ENCODE data around the gene PPP2R5B.

Gene PPP2R5B

DNA sequence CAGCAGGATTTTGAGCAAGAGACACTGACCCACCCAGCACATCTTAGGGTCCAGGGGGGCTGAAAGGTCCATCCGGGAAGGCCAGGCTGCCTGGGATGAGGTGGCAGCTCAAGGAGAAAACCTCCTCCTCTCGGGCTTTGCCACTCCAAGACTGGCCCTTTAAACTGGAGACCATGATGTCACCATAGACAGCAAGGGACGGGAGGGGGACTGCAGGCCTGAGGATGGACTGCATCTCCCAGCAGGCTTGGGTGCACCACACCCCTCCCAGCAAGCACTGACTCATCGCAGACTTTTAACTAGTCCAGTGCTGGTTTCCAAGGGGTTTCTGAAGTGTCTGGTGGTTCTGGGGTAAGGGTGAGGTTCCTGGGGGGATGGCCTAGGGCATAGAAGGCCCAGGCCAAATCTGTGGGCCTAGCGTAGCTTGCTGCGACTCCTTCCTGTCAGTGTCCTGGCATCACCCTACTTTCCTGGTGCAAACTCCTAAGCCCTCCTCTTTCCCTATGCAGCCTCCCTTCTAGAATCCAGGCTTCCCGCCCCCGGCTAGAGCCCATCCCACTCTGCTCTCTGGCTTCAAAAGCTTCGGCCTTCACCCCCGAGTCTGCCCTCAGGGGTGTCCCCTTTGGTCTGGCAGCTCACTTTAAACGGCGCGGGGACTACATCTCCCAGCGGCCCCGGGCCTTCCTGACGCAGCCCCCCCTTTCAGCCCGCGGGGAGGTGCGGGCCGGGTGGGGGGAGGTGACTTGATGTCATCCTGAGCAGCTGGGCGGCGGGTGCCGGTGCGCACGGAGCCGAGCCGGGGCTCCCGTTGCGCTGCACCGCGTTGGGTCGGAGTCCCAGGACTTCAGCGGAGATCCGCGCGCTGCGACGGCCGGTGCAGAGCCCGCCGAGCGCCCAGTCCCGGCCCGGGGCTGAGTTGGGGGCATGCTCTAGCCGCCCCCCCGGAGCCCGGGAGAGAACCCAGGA is at the start of gene PPP2R5B:
Gene PPP2R5B (plus strand): TSS at position 746 of the 966 bp plus-strand sequence. CDS start 1,046 bp downstream, outside the sequence.
- peak; percentile 92 for DNase-seq (ENCODE audit: low spot score)

DNA sequence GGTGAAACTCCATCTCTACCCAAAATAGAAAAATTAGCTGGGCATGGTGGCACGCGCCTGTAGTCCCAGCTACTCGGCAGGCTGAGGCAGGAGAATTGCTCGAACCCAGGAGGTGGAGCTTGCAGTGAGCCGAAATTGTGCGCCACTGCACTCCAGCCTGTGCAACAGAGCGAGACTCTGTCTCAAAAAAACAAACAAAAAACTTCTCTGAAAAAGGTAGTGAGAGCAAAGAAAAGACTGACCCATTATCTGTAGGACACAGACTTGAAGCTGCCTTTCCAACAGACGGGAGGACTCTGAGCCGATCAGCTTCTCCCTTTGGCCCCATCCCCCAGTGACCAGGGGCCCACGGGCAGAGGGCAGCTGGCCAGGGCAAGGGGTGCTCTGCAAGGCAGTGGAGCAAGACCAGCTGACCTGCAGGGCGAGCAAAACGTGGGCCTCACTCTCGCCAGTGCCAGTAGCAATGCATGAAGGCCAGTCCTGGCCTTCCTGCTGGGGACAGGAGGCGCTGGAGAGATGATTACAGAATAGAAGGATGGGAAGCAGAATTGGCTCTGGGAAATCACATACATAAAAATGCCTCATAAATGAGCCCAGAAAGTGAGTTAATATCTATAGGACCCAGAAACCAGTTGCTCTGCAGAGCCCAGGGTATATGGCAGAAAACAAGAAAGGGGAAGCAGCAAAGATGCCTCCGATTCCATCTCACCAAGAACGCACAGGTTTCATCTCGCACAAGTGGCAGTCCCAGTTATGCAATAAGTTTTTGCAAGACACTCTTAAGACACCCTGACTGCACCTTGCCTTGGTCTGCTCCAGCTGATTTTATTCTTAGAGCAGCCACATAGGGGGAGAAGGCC is 48.9 kb upstream of the PPP2R5B start:
- no peak for DNase-seq (ENCODE audit: low spot score)

DNA sequence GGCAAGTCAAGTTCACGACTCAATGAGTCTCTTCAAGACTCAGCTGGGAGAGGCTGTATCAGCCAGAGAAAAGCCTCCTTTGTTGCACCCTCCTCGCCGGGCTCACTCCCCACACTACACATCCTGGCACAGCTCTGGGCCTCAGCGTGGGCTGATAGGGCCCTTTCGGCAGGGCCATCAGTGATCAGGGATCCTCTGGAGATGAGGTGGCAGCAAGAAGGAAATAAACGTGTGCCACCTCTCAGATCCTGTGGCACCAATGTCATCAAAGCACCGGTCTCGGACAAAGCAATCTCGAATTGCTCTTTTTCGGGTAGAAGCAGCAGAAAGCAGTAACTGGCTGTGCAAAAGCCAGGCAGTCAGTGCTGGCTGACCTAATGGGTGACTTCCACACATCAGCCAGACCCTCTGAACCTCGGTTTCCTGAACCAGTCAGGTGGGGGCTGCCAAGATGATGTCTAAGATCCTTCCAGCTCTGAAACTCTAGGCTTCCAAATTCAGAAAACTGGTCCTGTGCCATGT is 48.2 kb upstream of the PPP2R5B start:
- DNase-seq (ENCODE audit: low spot score), result no peak

DNA sequence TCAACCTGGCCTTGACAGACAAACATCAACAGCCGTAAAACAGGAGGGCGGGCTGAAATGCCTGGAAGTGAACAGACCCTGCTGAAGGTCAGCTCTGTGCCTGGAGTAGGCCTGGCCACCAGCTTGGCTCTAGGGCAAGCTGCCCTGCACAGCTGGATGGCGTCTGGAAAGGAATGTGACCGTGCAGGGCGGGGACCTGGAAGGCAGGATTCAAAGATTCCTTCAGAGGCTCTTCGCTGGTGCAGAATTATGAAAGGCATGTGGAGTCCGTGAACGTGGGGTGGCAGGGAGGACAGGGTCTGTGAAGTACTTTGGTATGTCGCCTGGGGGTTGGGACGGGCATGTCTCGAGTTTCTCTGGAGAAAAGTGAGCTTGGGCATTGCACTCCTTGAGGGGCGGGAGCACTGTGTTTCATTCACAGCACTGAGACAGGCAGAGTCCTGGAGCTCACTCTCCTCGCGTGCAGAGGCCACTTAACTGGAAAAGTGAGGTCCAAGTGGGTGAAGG is 47.6 kb upstream of the PPP2R5B start:
- DNase-seq (ENCODE audit: low spot score), result no peak

DNA sequence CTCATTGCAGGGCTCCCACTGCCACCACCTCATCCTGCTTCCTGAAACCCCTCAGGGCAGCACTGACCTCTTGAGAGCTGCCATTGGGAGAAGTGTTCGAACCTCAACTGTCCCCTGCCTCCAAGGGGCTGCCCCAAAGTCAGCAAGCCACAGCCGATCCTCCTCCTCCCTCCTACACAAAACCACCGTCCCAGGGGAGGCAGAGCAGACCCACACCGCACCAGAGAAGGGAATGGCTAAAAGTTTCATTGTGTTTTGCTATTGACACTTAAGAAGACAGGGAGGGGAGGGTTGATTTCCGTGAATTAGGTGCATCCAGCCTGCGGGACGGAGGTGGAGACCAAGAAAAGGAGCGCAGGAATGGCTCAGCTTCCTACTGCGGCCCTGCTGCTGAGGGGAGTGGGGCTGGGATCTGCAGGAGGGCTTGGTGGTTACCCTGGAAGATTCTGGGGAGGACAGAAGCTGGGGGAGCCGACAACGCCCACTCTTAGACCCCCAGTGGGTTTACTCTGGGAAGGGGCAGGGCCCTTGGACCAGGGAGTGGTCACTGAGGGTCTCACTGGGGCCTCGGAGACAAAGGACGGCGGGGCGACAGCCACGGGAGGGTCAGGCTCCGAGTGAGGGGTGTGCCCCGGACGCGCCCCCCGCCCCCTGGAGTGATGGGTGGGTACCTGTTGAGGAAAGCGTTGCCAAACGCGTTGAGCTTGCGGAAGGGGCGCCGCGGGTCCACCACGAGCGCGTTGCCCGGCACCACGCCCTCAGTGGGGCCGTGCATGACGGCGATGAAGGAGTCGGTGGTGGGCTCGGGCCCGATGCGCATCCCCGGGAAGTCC is 46.9 kb upstream of the PPP2R5B start:
- no peak for DNase-seq (ENCODE audit: low spot score)

DNA sequence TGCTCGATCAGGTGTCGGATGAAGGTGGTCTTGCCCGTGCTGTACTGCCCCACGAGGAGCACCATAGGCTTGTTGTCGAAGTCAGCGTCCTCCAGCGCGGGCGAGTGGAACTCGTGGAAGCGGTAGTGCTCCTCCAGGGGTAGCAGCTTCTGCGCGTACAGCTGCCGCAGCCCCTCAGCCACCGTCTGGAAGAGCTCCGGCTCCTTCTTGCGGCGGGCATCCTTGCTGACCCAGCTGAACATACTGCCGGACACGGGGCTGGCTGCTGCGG is 46.3 kb upstream of the PPP2R5B start:
- no peak for DNase-seq (ENCODE audit: low spot score)

DNA sequence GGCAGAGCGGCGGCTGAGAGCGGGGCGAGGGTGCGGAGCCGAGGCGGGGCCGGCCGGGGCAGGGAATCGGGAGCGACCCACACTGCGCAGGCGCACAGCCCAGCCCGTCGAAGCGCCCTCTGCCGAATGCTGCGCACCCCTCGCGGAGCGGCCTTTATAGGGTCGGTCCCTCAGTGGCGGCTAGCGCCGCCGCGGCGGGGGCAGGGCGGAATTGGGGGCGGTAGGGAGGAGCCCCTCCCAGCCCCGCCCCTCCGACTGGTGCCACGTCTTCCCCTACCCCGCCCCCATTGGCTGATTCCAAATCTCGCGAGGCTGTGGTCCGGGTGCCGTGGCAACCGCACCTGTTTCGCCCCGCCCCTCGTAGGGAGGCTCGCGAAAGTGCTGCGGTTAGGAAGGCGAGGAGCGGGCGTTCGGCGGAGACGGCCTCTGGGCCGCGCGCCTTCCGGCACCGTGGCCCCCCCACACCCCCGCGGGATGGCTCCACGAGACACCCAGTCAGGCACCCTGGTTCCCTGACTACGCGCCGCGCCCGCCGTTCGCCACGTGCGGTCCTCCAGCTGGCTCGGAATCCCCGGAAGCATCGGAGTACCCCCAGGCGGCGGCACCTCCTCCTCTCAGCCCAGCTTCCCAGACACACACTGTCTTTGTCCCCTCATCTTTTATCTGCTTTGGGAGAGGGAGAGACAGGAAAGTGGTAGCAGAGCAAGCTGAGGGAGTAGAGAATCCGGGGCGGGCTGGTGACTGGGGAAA is 45.8 kb upstream of the PPP2R5B start, which contains the start of gene EHD1:
Gene EHD1 (minus strand): TSS at position 128 of the 750 bp plus-strand sequence. CDS start 157 bp downstream, outside the sequence.
- peak; percentile 100 for DNase-seq (ENCODE audit: low spot score)

DNA sequence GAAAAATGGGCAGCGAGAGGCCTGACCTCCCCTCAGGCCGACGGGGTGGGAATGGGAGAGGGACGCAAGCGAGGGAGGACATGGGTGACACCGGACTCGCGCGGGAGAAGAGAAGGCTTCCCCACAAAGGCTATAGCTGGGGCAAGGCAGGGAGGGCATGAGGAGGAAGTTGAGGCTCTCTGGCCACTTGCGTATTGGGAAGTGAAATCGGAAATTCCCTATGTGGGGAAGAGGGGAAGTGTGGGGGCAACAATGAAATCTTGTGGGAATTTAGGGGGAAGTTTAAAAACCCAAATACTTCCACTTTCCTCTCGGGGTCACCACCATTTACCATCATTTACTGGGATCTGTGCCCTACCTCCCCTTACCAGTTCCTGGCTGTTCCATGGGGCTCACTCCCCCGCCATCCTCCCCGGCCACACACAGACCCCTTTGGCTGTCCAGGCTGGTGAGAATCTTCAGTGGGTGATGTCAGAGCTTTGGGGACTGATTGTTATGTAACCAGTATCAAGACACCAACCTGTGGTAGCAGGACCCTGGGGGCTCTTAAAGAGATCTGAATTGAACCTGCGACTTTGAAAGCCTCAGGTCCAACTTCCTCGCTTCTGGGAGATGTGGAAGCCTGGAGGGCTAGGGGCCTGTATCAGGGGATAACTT is 45.1 kb upstream of the PPP2R5B start:
- peak; percentile 32 for DNase-seq (ENCODE audit: low spot score)

DNA sequence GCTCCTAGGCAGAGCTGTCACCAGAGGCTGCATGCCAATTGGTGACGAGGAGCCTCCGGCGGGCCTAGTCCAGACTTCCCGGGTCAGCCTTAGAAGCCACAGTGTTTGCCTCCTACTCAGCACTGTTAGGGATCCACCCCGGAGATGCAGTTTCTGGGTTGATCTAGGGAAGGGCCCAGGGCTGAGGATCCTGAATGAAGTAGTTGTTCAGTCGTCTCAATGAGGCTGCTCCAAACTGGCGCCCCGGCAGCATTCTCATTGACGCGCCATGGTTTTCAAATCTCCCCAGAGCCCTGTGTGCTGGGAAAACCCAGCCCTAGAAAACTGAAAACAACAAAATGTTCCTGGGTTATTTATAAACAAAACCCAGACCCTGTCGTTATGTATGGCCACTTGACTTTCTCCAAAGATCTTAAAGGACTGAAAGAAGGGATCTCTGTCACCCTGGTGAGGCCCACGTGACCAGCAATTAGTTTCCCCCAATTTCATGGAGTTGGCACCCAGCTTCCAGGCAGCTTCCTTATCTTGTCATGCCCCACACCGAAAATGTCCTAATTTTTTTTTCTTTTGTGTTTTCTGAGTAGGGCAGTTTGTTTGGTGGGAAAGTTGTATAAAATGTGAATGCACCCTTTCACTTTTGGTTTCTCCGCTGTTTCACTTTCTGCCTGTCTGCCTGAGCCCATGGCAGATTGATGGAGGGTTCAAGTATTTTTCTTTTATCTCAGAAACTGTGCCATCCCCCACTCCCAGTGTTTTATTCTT is 44.1 kb upstream of the PPP2R5B start:
- DNase-seq (ENCODE audit: low spot score), result no peak

DNA sequence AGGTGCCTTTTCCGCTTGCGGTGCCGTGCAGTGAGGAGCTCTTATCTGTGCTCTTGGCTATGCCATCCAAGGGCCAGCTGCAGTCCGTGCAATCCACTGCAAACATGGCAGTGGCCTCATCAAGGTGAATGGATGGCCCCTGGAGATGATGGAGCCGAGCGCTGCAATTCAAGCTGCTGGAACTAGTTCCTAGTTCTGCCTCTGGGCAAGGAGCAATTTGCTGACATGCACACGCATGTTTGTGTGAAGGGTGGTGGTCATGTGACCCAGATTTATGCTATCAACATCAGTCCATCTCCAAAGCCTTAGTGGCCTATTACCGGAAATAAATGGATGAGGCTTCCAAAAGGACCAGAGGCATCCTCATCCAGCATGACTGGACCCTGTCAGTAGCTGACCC is 43.0 kb upstream of the PPP2R5B start:
- no peak for DNase-seq (ENCODE audit: low spot score)

DNA sequence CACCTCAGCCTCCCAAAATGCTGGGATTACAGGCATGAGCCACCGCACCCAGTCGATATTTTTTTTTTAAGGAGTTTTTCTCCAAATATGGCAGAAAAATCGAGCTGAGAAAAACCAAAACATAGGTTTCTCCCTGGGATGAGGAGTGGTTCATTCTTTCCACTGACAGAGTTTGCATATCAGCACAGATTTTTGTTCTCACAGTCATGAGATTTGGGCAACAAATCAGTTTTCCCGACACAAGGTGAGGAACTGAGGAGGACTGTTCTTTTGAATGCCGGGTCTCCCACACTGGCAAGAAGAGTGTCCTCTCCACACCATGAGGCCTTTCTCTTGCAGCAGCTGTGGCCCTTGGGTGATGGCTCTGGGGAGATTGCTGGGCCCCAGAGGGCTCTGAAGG is 42.2 kb upstream of the PPP2R5B start:
- DNase-seq (ENCODE audit: low spot score), result no peak

DNA sequence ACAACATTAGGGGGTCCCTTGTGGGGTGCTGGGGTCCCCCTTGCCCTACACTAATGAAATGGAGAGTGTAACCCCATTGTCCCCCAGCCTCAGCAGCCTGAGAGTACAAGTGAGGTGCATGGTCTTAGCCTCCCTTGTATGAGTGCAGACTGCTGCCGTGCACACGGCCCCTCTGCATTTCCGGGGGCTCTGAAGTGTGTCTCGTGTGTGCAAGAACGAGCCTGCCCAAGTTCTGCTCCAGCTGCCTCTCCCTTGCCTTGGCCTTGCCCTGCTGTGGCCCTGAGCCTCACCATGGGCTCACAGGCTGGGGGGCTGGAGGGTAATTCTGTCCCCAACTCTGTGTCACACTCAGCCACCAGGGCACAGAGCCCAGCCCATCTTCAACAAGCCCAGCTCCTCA is 40.9 kb upstream of the PPP2R5B start:
- DNase-seq (ENCODE audit: low spot score), result no peak

DNA sequence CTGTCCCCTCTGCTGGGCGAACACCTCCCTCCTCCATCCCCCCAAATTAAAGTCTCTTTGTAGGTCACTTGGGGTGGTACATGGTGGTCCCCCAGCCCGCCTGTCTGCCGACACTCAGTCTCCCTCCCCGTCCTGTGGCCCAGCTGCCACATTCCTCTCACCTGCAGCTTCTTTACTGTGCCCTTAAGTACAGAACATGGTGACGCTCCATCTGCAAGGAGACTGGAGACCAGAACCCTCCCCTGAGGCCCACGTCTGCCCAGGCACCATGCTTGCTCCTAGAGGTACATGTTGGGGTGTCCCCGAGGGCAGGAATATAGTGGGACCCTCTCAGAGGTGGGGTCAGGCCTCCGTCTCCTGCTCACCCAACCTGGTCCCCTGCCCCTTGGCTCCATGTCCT is 40.5 kb upstream of the PPP2R5B start:
- no peak for DNase-seq (ENCODE audit: low spot score)

DNA sequence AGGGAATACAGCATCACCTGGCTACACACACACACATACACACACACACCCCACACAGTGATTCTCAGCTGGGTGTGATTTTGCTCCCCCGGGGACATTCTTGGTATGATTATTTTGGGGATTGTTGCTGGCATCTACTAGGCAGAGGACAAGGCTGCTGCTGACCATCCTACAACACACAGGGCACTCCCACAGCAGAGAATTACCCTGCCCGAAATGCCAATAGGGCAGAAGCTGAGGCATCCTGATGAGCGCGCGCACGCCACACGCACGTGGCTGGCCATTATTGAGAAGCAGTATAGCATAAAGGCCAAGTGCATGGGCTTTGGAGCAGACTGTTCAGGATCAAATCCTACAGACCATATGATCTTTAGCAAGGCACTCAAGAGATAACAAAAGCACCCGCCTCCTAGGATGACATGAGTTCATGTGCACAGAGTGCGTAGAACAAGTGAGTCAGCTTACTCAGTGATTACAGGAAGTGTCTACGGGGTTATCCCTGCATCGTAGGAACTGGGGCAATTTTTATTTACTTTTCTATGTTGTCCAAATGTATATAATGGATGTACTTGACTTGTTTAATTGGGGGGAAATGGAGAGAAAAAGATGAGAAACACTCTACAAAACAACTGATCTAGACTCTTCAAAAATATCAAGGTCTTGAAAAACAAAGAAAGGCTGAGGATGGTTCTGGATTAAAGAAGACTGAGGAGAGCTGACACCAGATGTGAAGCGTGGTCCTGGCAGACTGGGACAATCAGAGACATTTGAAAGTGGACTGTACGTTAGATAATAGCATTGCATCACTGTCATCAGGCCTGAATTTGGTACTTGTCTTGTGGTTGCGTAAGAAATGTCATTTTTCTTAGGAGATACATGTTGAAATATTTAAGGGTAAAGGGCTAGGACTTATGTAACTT is 38.9 kb upstream of the PPP2R5B start:
- DNase-seq (ENCODE audit: low spot score), result peak; percentile 95

DNA sequence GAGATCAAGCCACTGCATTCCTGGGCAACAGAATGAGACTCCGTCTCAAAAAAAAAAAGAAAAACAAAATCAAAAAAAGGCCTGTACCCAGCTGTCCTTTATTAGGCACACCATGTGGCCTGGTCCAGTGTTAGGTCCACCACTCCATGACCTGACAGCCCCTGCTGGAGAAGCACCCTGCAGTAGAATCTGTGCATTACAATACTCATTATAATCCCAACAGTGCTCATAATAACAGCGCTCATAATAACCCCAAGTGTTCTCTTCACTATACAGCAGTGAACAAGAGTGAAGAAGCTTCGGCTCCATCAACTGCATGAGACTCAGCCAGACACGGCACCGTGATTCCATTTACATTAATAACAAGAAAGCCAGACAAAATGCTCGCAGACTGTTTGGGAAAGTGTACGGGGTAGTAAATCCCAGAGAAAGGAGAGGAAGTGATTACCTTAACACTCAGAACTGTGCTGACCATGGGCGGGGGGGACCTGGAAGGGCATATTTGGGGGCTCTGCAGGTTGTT is 37.2 kb upstream of the PPP2R5B start:
- DNase-seq (ENCODE audit: low spot score), result no peak

DNA sequence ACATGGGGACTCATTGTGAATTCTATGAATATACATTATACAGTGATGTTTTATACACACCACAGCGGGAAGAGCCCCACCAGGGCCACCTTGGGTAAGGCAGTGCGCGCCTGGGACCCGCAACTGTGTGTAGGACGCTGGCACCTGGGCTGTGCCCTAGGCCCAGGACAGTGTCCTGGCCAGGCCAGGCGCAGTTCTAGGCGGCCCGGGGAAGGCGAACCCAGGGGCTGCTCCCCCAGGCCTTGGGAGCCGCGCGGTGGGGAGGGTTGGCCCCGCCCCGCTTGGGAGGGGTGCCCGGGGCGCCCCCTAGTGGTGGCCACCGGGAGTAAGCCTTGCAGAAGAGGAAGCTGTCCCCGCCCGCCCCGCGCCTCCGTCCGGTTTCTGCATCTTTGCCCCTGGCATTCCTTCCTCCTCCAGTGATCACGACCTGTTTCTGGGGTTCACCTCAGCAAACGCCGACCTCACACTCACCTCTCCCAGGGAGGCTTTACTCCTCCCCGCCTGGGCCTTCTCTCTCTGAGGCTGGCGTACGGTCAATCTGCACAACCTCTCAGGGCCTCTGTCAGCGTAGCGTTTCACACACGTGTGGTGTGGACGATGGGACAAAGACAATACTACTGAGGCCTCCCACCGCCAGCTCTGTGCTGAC is 36.6 kb upstream of the PPP2R5B start:
- peak; percentile 89 for DNase-seq (ENCODE audit: low spot score)

DNA sequence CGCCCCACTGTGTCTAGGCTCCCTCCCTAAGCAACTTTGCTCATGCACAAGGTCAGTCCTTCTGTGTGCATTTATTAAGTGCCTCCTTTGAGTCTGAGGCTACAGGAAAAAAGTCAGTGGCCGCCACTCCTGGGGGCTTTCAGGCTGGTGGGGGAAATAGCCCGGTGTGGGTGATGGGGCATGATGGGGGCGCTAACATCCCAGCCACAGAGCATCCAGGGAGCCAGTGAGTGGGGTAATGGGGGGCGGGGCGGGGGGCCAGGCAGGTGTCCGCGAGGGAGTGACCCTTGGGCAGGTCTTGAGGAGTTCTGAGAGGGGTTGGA is 36.1 kb upstream of the PPP2R5B start:
- DNase-seq (ENCODE audit: low spot score), result no peak
